NCI-H774 (cell line): Measurements from ENCODE around the gene SCGN.
"Not testable (repeated sequence)": the region's sequence is repeated elsewhere in the genome, so short reads cannot be mapped to it uniquely, and the experiment has no call there.

ENCODE experiments used
- DNase-seq: peaks from one replicate; lab custom pipeline; 2025; lab: John Stamatoyannopoulos, UW

SCGN gene

DNA sequence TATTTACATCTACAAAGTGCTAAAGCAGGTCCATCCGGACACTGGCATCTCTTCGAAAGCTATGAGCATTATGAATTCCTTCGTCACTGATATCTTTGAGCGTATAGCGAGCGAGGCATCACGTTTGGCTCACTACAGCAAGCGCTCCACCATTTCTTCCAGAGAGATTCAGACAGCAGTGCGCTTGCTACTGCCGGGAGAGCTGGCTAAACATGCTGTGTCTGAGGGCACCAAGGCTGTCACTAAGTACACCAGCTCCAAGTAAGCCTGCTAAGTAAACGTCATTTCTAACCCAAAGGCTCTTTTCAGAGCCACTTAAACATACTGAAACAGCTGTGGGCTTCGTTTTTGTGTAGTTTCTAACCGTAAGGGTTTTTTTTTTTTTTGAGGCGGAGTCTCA lies 75.0 kb downstream of the SCGN start:
- no peak for DNase-seq

DNA sequence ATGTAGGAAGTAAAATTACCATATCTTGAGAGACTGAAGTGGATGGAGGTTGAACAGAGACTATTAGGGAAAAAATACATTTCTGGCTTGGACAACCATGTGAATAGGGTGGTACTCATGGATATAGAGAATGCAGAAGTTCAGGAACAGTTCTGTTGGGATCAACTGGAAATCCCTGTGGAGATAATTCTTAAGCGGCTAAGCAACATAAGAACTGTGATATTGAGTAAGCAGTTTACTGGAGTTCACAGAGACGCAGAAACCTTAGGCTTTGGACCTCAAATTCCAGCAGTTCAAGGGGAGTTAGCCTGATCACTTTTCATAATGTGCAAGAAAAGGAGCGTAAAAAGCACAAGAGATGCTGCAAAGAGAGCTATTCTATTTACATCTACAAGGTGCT lies 78.9 kb downstream of the SCGN start:
- DNase-seq, result no peak

DNA sequence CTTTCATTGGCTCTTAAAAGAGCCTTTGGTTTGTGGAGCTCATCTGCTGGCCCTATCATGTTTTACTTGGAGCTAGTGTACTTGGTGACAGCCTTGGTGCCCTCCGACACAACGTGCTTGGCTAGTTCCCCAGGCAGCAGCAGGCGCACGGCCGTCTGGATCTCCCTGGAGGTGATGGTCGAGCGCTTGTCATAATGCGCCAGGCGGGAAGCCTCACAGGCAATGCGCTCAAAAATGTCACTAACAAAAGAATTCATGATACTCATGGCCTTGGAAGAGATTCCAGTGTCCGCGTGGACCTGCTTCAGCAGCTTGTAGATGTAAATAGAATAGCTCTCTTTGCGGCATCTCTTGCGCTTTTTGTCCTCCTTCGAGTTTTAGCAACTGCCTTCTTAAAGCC lies 79.7 kb downstream of the SCGN start:
- no peak for DNase-seq

DNA sequence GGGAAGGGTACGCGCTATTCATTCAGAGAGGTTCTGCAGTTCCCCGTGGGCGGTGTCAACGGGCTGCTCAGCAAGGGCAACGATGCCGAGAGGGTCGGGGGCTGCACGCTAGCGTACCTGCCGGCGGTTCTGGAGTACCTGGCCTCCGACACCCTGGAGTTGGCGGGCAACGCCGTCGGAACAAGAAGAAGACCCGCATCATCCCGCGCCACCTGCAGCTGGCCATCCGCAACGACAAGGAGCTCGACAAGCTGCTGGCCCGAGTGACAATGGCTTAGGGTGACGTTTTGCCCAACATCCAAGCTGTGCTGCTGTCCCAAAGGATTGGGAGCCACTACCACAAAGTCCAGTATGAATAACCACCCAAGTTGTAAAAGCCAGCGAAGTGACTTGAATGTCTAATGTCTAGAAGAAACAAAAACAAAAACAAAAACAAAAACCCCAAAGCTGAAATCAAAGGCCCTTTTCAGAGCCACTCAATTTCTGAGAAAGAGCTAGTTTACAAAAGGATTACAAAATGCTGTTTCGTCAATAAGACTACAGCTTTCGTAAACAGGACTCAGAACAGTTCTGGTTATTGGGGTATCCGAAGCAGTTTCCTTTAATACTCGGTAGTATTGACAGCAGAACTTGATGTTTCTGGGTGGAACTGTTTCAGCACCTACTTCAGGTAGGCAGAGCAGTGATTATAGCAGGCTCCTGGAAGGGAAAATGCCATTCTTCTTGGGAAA lies 80.6 kb downstream of the SCGN start:
- DNase-seq, result no peak

DNA sequence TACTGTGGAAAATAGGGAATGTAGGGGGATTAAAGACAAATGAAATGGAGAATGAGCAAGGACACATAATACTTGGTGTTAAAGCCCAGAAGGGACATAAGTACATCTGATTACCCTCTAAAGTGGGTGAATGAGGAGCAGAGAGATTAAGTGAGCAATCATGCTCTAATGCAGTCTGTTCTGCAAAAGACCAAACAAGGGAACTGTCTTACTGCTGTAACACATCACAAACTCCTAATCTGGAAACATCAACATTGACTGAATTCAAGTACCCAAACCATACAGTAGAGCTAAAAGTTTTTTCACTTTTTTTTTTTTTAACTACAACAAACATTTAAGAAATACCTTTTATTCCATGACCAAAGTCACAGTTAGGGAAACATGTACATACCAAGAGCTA lies 83.2 kb downstream of the SCGN start:
- DNase-seq, result no peak

DNA sequence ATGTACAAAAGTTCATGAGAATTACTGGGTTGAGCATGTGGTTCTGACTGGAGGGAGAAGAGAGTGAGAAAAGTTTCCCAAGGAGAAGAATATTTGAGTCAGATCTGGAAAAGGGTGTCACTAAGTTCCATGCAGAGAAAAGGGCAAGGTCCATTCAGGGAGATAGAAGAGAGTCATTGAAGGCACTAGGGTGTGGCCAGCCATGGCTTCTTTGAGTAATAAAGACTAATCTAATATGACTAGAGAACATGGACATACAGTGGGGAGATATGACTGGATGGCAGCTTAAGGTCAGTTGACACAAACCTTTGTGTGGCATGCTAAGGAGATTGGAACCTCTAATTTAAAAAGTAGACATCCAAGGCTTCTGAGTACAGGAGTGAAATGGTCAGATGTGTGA lies 91.9 kb downstream of the SCGN start:
- no peak for DNase-seq

DNA sequence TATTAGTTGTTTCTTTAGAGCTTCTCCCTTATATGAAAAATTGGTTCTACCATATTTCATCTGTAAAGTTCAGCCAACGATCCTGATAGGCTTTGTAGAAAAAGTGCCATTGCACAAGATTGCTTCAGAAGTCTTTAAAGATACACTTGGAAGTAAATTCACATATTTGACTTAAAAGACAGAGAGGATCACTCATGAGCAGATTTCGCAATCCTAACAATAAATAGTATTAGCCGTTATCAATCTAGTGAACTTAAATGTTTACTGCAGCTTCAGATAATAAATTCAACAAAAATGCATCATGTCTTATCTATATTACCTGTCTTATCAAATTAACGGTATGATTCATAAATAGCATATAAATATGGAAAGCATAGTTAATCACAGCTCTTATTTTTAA lies 93.8 kb downstream of the SCGN start:
- DNase-seq, result no peak

DNA sequence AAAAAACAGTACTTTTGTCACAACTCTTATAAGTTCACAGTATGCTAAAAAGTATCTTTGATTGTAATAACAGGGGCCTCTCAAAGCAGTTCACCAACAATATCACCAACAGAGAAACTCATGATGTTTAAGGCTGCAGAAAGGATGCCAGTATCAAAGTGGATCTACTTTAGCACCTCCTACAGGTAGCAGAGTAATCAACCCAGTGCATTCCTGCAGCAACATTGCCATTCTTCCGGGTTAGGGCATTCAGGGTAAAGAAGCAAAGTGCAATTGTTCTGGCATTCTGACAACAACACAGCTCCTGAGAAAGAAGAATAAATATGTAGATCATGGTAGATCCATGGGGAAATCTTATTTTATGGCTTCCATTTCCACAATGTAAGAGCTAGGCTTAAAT lies 95.0 kb downstream of the SCGN start:
- DNase-seq, result no peak

DNA sequence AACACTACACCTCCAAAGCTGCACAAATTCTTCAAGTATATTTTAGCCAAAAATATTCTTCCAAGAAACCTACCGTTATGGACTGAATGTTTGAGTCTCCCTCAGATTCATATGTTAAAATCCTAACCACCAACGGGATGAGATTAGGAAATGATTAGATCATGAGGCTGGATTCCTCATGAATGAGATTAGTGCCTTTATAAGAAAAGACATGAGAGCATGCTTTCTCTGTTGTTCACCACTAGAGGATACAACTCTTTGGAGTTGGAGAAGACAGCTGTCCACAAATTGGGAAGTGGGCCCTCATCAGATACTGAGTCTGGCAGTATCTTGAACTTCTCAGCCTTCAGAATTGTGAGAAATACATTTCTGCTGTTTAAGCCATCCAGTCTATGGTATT lies 95.5 kb downstream of the SCGN start:
- DNase-seq, result no peak

DNA sequence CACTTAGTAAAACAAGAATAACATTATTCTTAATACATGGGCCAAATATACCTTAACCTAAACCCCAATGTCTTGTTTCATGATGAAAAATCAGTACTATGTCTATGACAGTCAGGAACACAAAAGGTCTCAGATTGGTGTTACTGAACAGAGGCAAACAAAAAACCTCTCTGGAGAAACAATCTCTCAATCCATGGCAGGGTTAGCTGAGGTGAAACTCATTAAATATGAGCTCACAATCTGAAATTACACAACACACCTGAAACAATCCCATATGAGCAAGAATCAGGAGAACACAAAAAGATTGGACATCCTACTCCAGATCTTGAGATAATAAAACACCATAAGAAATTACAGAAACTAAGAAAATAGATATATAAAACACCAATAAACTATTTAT lies 96.0 kb downstream of the SCGN start:
- no peak for DNase-seq

DNA sequence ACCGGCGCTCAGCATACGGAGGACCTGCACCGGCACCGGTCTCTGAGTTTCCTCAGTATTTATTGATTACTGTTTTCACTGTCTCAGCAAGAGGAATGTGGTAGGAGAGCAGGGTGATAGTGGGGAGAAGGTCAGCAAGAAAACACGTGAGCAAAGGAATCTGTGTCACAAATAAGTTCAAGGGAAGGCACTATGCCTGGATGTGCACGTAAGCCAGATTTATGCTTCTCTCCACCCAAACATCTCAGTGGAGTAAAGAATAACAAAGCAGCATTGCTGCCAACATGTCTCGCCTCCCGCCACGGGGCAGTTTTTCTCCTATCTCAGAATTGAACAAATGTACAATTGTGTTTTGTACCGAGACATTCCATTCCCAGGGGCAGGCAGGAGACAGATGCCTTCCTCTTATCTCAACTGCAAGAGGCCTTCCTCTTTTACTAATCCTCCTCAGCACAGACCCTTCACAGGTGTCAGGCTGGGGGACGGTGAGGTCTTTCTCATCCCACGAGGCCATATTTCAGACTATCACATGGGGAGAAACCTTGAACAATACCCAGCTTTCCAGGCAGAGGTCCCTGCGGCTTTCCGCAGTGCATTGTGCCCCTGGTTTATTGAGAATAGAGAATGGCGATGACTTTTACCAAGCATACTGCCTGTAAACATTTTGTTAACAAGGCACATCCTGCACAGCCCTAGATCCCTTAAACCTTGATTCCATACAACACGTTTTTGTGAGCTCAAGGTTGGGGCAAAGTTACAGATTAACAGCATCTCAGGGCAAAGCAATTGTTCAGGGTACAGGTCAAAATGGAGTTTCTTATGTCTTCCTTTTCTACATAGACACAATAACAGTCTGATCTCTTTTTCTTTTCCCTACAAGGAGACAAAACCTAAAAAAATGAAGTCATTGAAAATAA lies 96.8 kb downstream of the SCGN start:
- not testable (repeated sequence) for DNase-seq

DNA sequence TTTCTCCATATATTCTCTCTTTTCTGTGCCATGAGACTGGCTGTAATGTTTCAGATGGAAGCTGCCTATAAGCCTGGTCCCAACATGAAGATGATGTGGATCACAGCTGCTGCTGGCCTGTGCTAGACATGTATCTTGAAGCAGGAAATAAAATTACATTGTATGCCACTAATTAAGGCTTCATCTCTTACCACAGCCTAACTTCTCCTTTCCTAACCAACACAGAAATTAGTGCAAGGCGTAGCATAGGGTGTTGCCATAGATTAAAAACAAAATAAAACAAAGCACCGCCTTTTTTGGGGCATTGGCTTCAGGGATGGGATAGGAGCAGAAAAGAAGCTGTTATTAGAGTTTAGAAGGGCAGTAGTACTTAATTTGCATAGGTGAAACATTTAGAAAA lies 97.8 kb downstream of the SCGN start:
- no peak for DNase-seq

DNA sequence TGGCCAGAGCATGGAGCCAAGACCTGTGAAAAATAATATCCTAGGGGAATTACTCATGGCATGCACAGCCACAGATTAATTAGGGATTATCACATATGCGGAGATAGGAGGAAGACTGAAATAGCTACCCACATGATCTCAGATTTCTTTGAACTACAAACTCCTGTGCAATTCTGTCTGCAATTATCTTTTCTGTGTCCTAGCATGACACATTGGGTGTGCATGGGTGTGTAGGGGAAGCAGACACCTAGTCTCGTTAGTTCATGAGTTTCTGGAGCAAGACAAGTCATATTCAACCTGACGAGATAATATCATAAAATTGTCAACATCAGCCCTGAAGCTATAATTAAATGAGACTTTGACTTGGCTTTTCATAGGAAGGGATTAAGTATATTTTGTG lies 98.9 kb downstream of the SCGN start:
- DNase-seq, result no peak
